ENCODE results near the gene DYNLT2B.
"Not testable (repeated sequence)": the region's sequence is repeated elsewhere in the genome, so short reads cannot be mapped to it uniquely, and the experiment has no call there.

Gene DYNLT2B

DNA sequence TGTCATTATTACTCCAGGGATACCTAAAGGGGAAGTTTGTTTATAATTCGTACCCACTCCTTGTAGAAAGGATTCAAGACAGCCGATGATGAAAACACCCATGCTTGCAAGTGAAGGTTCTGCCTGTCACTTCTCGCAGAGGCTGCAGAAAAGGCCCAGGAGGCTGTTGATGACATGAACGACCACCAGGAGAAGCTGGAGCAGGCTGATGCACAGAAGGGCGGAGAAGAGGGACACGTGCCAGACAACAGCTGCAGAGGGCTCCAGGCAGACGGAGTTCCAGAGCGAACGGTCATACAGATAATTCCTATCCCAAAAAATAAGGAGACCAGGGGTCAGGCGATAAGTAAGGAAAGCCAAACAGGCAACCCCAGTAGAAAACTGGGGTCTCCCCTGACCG lies 5.7 kb upstream of the DYNLT2B start:
- no peak for DNase-seq

DNA sequence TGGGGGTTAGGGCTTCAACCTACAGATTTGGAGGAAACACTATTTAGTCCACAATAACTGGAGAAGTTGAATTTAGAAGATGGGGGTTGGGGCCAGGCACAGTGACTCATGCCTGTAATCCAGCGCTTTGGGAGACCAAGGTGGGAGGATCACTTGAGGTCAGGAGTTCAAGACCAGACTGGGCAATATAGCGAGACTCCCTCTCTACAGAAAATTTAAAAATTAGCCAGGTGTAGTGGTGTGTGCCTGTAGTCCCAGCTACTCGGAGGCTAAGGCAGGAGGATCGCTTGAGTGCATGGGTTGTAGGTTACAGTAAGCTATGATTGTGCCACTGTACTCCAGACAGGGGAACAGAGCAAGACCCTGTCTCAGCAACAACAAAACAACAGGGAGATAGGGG lies 5.0 kb upstream of the DYNLT2B start:
- DNase-seq, result no peak

DNA sequence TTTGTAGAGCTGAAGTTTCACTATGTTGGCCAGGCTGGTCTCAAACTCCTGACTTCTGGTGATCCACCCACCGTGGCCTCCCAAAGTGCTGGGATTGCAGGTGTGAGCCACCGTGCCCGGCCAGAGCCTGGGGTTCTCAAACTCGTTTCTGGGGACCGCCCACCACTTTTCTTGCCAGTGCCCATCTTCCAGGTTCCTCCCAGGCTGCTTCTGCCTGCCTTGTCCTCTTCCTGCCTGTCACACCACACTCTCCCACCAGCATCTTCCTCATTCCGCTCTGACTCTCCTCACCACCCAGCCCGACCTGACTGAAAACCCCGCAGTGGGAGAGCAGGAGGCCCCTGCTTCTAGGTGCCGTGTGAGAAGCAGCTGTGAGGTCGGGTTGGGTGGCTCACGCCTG lies 3.1 kb upstream of the DYNLT2B start:
- no peak for DNase-seq

DNA sequence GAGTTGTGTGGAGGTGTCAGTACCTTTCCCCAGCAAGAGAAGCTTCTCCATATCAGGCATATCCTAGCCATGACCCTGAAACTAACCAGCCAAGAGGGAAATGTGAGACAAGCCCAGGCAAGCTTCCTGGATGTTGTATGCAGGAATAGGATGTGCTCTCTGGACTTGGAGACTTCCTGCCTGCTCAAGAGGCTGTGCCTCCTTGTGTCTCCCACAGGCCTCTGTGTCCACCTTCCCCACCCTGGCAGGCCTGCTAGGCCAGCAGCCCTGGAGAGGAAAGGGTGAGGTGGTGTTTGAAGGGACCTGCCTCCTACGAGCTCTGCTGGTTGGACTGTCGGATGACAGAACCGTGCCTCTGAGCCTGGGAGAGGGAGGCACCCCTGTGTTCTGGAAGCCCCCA lies 2.1 kb upstream of the DYNLT2B start:
- no peak for DNase-seq

DNA sequence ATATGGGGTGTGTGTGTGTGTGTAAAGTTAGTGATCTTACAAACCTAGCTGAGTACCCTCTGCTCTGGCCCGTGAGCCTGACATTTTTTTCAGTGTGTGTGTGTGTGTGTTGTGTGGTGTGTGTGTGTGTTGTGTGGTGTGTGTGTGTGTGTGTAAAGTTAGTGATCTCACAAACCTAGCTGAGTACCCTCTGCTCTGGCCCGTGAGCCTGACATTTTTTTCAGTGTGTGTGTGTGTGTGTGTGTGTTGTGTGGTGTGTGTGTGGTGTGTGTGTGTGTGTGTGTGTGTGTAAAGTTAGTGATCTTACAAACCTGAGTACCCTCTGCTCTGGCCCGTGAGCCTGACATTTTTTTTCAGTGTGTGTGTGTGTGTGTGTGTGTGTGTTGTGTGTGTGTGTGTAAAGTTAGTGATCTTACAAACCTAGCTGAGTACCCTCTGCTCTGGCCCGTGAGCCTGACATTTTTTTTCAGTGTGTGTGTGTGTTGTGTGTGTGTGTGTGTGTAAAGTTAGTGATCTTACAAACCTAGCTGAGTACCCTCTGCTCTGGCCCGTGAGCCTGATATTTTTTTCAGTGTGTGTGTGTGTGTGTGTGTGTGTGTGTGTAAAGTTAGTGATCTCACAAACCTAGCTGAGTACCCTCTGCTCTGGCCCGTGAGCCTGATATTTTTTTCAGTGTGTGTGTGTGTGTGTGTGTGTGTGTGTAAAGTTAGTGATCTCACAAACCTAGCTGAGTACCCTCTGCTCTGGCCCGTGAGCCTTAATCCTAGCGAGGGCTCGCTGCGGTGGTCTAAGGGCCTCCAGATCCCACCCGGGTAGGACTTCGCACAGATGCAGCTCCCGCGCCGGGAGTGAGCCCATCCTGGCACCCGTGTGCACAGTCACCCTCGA lies 997 bp downstream of the DYNLT2B start:
- peak; percentile 78 for DNase-seq

DNA sequence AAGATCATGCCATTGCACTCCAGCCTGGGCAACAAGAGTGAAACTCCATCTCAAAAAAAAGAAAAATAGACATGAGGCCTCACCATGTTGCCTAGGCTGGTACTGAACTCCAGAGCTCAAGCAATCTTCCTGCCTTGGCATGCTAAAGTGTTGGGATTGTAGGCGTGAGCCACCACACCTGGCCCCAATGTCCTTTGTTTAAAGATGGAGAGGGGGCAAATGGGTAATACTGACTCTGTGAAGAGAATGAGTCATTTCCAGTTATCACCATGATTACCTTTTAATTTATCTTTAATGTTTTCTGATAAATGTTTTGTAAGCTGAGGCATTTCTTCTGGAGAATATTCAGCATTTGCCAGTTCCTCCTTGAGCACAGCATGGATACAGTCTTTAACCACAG lies 2.2 kb downstream of the DYNLT2B start:
- no peak for DNase-seq

DNA sequence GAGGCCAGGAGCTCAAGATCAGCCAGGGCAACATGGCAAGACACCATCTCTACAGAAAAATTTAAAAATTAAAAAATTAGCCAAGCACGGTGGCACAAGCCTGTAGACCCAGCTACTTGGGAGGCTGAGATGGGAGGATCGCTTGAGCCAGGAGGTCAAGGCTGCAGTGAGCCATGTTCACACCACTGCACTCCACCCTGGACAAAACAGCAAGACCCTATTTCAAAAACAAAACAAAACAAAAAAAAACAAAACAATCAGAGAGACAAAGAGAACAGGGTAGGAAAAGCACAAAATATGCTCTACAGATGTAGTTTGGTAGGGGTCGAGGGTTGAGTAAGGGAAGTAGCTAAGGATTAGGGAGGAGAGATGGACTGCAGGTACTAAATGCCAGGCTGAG lies 3.4 kb downstream of the DYNLT2B start:
- DNase-seq, result no peak

DNA sequence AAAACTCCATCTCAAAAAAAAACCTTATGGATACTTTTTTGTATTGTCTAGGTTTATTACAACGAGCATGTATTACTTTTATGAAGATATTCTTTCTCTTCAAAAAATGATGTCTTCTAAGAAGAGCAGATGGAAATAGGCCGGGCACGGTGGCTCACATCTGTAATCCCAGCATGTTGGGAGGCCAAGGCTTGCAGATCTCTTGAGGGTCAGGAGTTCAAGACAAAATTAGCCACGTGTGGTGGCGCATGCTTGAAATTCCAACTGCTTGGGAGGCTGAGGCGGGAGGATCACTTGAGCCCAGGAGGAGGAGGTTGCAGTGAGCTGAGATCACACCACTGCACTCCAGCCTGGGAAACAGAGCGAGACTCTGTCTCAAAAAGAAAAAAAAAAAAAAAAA lies 4.0 kb downstream of the DYNLT2B start:
- DNase-seq, result not testable (repeated sequence)

DNA sequence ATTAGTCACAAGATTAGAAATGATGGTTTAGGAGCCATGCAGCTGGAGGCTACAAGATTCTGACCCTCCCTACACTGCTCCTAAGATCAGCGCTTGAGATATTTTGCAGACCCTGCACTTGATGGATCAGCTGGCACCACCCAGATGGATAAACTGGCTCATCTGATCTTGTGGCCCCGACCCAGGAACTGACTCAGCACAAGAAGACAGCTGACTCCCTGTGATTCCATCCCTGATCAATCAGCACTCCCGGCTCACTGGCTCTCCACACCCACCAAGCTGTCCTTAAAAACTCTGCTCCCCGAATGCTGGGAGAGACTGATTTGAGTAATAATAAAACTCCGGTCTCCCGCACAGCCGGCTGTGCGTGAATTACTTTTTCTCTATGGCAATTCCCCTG lies 15.1 kb downstream of the DYNLT2B start:
- DNase-seq, result not testable (repeated sequence)

DNA sequence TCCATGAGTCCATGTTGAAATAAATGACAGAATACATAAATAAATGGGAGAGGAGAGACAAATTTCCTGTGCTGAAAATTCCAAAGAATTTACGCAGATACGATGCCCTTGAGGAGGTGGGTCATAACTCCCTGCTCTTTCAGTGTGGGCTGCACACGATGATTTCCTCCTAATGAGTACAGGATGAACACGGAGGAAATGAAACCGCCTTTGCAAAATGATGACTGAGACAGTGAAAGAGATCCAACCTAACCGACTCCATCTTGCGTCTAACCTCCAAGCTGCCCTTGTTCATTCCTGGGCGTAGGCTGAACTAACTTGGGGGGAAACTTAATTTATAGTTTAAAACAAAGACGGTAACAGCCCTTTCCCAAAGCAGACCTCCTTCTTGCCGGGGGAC lies 15.5 kb downstream of the DYNLT2B start:
- DNase-seq, result not testable (repeated sequence)

DNA sequence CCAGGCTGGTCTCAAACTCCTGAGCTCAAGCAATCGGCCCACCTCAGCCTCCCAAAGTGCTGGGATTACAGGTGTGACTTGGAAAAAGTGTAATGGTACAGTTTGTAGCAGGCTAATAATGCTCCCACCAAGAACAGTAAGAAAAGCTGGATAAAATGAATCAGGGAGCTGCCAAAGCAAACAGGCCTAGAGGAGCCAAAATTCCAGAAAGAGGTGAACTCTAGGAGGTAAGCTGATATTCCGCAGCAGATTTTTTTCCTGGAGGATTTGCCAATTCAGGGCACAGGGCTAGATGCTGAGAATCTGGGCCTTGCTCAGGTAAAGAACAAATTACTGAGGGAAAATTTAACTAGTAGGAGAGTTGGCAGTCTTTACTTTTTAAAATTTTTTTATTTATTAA lies 19.5 kb downstream of the DYNLT2B start:
- no peak for DNase-seq

DNA sequence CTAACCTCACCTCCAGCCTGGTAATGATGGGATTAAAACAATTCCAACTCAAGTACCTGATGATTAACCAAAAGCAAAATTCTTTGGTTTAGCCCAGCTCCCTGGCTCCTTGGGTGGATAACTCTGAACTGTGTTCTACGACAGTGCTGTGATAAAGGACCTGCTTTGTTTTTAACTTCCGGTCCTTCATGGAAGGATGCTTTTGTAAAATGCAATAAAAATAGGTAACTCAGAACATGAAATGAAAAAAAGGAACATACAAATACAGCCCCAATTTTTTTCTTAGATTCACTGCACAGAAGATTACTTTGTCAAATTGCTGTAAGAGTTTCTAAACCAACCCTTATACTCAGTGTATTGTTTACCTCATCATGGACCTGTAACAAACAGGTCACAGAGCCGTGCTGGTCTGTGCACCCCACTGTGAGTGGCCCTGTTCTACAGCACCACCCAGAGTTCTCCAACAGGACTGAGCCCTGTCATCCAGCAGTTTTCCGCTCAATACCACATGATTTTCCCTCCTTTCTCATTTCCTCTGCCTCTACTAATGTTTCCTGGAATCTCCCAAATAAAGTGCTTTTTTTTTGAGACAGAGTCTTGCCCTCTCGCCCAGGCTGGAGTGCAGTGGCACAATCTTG lies 25.6 kb downstream of the DYNLT2B start:
- no peak for DNase-seq

DNA sequence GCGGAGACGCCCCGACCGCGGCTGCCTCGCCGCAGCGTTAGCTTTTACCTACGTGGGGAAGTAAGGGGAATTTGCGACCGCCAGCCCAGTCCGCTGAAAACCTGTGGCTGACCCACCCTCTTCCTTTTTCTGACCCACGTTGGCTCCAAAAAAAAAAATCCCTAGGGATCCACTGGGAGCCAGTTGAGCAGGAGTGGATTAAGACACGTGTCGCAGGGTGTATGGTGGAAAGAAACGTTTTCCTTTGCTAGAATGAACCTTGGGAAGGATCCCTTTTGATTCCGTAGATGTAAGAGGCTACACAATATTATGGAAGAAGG lies 29.9 kb downstream of the DYNLT2B start:
- no peak for DNase-seq

DNA sequence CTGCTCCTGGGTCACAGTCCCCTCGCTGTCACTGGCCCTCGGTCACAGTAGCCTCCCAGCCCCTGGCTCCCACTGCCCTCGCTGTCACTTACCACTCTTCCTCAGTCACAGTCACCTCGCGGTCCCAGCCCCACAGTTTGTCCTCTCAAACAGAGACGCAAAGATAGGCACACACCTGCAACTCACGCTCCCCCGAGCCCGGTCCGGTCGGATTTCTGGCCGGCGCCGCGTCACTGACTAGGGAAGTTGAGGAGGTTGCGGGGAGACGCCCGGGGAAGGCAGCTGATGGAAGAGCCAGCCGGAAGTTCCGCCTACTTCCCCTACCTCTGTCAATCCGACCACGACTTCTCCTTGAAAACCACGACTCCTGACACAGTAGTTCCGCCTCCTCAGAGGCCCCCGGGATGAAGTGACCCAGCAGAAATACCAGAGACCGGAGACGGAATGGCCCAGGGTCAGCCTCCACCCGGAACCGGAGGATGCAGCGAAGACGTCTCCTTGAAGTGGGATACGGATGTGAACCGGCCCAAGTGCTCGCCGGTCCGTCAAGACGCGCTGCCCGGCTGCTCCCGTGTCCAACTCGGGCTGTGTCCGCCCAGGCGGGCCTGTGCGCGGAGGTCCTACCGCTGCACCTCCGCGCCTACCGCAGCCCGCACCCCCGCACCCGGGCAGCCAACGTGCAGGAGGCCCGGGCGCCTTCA lies 30.4 kb downstream of the DYNLT2B start, which contains the start of gene PCYT1A:
Gene PCYT1A (minus strand): TSS at position 287 of the 701 bp plus-strand sequence. CDS start 17,195 bp downstream, outside the sequence.
- peak; percentile 87 for DNase-seq

DNA sequence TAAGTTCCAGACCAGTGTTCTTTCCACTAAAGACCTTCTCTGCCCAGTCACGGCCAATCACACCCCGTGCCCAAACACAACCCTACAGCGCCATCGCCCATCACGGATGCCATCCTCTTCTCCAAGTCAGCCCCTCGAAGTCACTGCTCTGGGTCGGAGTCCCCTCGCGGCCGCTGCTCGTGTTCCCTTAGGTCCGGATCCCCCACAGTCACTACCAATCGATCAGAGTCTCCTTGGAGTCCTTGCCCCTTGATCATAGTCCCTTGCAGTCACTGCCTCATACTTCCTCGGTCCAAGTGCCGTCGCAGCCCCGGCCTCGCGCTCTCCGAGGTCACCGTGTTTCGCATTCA lies 31.0 kb downstream of the DYNLT2B start:
- DNase-seq, result peak; percentile 69

DNA sequence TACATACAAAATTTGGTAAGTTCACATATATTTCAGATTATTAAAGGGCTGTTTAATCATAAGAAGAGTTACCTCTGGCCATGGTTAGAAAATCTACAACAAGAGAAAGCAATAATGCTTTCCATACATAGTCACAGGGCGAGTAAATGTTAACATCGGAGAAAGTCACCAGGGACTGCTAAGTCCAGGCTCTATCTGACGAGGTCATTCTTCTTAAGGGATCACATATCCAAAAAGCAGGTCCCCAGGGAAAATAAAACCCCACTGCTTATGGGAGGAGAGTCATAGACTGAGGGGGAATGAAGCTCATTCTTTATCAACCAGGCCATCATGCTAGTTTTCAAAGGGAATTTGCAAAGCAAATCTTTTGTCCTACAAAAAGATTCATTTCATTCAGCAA lies 33.6 kb downstream of the DYNLT2B start:
- DNase-seq, result no peak

DNA sequence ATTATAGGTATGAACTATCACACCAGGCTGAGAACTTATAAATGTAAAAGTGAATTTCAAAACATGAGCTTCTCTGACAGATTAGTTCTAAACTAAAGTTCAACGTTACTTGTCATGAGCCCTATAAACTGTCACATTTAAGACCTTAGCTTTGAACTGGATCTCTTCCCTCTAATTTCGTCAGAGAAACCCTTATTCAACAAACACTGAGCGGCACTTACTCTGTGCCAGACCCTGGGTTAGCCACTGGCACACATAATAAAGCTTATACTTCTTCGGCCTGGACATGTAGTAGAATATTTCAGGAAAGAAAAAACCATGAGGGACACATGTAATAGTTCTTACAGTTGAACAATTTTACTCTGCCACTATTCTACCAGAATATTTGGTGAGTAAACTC lies 36.1 kb downstream of the DYNLT2B start:
- DNase-seq, result no peak

DNA sequence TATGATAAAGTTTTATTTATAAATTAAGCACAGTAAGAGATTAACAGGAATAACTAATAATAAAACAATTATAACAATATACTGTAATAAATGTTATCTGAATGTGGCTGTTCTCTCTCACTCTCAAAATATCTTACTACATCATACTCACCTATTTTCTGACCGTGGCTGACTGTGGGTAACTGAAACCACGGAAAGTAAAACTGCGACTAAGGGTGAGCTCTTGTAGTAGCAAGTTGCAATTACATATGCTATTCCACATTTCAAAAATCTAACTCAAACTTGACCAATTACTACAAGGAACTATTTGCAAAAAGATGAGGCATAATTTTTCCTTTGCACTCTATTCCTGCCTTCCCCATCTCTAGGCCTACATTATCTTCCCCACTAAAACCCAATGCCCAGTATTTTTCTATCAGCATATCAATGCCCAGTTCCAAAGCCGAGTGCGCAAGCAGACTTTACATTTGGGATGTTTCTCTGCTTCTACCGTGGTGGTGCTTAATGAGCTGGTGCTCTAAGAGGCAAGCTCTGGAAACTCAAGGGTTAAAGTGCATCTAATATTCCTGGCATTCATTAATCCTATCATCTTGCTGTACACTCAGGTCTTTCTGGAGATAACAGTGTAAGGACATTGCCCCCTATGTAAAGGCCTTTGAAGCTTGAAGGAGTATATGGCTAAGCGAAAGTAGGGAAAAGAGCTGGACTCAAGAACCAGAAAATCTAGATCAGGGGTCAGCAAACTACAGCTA lies 37.2 kb downstream of the DYNLT2B start:
- DNase-seq, result peak; percentile 49

DNA sequence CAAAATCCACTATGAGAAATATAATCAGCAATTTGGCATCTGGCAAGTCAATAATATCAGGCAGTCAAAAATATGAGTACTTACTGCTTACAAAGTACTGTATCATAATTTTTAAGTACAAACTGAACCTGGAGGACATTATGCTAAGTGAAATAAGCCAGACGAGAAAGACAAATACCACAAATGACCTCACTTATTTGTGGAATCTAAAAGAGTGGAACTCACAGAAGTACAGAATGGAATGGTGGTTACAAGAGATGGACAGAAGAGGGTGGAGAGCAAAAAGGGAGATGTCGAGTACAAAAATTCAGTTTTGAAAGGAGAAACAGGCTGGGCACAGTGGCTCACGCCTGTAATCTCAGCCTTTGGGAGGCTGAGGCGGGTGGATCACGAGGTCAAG lies 42.9 kb downstream of the DYNLT2B start:
- no peak for DNase-seq

DNA sequence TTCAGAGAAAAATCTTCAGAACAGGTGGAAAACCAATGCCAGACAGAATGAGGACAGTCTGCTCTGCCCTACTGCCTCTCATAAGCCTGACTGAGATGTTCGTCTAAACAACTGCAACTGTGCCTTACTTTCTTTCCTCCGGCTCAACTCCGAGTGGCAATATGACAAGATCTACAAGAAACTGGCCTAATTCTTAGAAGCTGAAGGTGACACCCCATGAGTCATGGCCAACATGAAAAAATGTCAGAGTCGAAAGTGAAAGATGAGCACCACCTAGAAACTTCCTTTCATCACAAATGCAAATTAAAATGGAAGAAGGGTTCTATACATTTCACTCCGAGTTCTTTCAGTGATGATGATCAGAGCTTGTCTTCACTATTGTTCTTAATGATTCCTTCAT lies 43.5 kb downstream of the DYNLT2B start:
- DNase-seq, result peak; percentile 55

DNA sequence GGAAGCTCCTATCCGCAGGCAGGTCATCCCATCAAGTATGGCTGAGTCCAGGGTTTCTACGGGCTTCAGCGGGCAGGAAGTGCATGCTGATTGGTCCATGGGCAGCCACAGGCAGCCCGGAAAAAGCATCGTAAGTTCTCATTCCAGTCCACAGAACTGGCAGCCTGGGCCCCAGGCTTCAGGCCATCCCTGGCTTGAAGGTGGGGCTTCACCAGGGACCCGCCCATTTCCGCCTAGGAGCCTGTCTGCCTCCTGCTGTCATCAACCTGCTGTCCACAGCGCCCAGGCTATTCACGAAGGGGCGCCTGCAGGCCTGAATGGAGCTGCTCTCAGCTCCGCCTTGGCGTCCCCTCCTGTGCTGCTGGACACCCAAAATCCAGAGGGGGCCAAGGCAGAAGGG lies 44.4 kb downstream of the DYNLT2B start:
- DNase-seq, result peak; percentile 51

DNA sequence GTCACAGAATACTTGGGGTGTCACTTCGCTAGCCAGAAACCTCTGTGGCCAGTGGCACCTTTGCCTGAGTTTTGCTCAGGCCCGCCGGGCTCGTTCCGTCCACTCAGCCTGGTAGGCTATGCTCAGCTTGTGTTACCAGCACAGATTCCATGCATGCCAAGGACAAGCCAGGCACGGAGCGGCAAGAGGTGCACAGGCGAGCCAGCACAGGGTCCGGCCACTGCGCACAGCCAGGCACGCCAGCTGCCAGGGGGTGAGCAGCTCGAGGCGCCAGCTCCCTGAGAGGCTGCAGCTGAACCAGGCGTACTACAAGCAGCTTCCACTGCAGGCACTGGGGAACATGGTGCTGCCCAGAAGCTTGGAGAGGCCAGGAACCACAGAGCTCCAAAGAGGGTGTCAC lies 45.2 kb downstream of the DYNLT2B start:
- DNase-seq, result peak; percentile 46

DNA sequence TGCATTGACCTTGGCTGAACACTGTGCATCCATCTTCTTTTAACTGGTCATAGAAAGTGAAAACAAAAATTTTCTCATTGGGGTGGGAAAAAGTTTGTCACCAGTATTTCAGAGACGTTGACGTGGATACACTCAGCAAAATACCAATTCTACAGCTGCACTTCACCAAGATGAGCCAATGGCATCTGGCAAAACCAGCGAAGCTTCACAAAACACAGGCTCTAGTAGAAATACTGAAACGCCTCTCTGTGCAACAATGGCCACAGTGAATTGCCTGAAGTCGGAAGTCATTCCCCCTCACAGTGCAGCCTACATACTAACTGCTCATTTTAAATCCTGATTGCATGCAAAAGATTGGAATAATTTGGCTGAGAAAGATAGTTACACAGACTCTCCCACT lies 47.5 kb downstream of the DYNLT2B start:
- DNase-seq, result peak; percentile 26

Data from activated CD8-positive, alpha-beta memory T cell treated with anti-CD3 and anti-CD28 coated beads, Interleukin-2, amount 50 U/mL, for 48 hours (primary cell).